Left ventricle myocardium inferior (tissue), 1 donor: ENCODE measurements around the gene ANTXR1. TPM values are rescaled to one million over a fixed set of nuclear protein-coding genes. Genes with fewer than 3 reads are reported as not detected.

Source experiments
- DNase-seq: peaks from one replicate; pipeline ENCODE4 v3.0.0-alpha.2; 2020
- H3K27ac ChIP-seq: fragments of 200-600 bp; replicated peaks from 2 replicates; pipeline ENCODE4 v1.8.0; 2021
- H3K27me3 ChIP-seq: fragments of 200-600 bp; 2 replicates; pipeline ENCODE4 v1.8.0; 2021; ENCODE audit warnings: low read depth
- H3K36me3 ChIP-seq: fragments of 200-600 bp; 2 replicates; pipeline ENCODE4 v1.8.0; 2021
- H3K4me1 ChIP-seq: fragments of 200-600 bp; 2 replicates; pipeline ENCODE4 v1.8.0; 2021
- H3K4me3 ChIP-seq: fragments of 200-600 bp; 2 replicates; pipeline ENCODE4 v1.8.0; 2021; ENCODE audit warnings: mild to moderate bottlenecking, moderate library complexity
- H3K9me3 ChIP-seq: fragments of 200-600 bp; replicated peaks from 2 replicates; pipeline ENCODE4 v1.8.0; 2021
- intact Hi-C: fragments of 100-400 bp; cut with micrococcal nuclease; formaldehyde crosslinking; loops from one replicate; pipeline ENCODE4 v1.11.0; 2022
- total RNA-seq: library from RNA; stranded (reverse); fragmentation: NEBNext Ultra II Directional; extraction: Animal tissue kit (Norgen Biotek cat#: 25700); gene quantifications from one replicate; pipeline ENCODE4 v1.2.1, GENCODE V29; 2021
- TF ChIP-seq, protein P1 (sequence below): fragments of 200-600 bp; IDR thresholded peaks from 2 replicates; pipeline ENCODE4 v1.8.0; 2021; ENCODE audit warnings: antibody characterized with exemption, mild to moderate bottlenecking, borderline replicate concordance
- donor health status: DM: no; HTN: yes; CAD: no; lungs with severe emphysema.

Gene ANTXR1
- total RNA-seq, 1 donor from 2014 or later, result 23.3 TPM

DNA sequence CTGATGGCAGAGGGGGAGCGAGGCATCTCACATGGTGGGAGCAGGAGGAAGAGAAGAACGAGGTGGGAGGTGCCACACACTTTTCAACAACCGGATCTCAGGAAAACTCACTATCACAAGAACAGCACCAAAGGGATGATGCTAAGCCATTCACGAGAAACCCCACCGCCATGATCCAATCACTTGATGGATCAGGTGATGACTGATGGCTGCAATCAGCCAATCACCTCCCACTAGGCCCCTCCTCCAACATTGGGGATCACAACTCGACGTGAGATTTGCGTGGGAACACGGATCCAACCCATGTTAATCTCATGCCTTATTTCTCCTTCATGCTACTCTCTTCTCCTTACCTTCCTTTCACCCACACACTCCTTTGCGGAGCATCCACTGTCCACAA is 143.6 kb downstream of the ANTXR1 start:
- Histone ChIP-seq H3K9me3 (no peaks in the 10 kb centered on the region), H3K27me3 (no peaks in the 10 kb centered on the region), H3K4me1 (peaks cover 55% of the 10 kb centered on the region), H3K27ac (no peak overlapping the region), H3K36me3 (no peaks in the 10 kb centered on the region), H3K4me3 (no peak overlapping the region)
- intact Hi-C loops, result no loop called here
- TF ChIP-seq, protein P1, sequence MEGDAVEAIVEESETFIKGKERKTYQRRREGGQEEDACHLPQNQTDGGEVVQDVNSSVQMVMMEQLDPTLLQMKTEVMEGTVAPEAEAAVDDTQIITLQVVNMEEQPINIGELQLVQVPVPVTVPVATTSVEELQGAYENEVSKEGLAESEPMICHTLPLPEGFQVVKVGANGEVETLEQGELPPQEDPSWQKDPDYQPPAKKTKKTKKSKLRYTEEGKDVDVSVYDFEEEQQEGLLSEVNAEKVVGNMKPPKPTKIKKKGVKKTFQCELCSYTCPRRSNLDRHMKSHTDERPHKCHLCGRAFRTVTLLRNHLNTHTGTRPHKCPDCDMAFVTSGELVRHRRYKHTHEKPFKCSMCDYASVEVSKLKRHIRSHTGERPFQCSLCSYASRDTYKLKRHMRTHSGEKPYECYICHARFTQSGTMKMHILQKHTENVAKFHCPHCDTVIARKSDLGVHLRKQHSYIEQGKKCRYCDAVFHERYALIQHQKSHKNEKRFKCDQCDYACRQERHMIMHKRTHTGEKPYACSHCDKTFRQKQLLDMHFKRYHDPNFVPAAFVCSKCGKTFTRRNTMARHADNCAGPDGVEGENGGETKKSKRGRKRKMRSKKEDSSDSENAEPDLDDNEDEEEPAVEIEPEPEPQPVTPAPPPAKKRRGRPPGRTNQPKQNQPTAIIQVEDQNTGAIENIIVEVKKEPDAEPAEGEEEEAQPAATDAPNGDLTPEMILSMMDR, result no peak
- DNase-seq, result no peak

DNA sequence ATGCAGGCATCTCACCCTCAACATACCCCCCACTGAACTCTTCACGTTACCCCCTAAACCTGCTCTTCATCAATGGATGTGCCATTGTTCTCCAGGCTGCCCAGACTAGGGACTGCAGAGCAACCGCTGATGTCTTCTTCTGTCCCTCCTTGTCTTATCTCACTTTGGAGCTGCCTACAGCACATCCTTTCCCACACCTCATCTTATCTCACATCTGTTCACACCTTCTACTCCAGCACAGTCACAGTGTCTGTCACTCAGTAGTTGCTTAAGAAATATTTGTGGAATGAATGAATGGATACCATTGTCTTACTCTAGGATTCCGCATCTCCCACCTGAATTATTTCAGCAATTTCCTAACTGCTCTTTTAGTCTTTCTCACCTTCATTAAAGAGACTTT is 144.5 kb downstream of the ANTXR1 start:
- H3K27ac ChIP-seq, result no peak overlapping the region
- DNase-seq, result no peak
- TF ChIP-seq, protein P1, result no peak
- no peaks in the 10 kb centered on the region for H3K9me3 ChIP-seq
- intact Hi-C loops, result no loop called here
- H3K4me3 ChIP-seq, result no peak overlapping the region
- H3K36me3 ChIP-seq, result no peaks in the 10 kb centered on the region
- H3K4me1 ChIP-seq, result peaks cover 55% of the 10 kb centered on the region
- H3K27me3 ChIP-seq, result no peaks in the 10 kb centered on the region

DNA sequence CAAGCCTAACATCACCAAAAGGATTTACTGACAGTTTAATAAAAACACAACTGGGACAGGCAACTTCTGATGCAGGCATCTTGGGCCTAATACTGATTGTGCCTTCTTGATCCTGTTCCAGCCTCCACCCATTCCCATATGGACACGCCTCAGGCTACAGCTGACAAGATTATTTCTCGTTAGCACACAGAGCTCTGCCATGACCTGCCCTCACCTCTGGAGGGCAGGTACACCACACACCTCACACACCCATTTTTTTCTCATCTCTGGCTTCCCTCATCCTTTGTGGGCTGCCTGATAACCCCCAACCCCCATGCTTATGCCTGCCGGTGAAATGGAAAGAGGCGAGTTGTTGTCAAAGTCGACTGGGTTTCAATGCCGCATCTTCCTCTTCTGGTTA is 147.0 kb downstream of the ANTXR1 start:
- no peaks in the 10 kb centered on the region for H3K36me3 ChIP-seq
- no peaks in the 10 kb centered on the region for H3K27me3 ChIP-seq
- TF ChIP-seq, protein P1, result peak; percentile 27
- H3K4me3 ChIP-seq, result no peak overlapping the region
- peaks cover 55% of the 10 kb centered on the region for H3K4me1 ChIP-seq
- no peak overlapping the region for H3K27ac ChIP-seq
- no peak for DNase-seq
- intact Hi-C loops, result no loop called here
- H3K9me3 ChIP-seq, result no peaks in the 10 kb centered on the region

DNA sequence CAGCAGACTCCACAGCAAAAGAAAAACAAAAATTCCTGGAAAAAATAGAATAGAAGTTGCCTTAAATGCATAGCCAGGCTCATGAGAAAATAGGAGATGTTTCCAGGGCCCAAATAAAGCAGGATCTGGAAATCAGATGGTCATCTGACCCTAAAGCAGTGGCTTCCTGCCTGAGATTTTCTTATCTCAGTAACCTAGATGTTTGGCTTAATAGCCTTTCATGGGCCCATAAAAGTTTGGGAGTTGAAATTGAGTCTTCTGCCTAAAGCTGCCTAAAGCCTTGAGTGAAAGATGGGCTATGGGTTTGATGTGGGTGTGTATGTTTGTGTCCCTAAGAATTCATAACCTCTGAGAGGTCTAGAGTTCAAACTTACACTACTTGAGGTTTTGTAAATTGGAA is 149.1 kb downstream of the ANTXR1 start:
- H3K27ac ChIP-seq, result no peak overlapping the region
- intact Hi-C loops, result no loop called here
- TF ChIP-seq, protein P1, result no peak
- peaks cover 63% of the 10 kb centered on the region for H3K4me1 ChIP-seq
- H3K36me3 ChIP-seq, result no peaks in the 10 kb centered on the region
- H3K9me3 ChIP-seq, result no peaks in the 10 kb centered on the region
- no peak for DNase-seq
- H3K4me3 ChIP-seq, result no peak overlapping the region
- H3K27me3 ChIP-seq, result no peaks in the 10 kb centered on the region

DNA sequence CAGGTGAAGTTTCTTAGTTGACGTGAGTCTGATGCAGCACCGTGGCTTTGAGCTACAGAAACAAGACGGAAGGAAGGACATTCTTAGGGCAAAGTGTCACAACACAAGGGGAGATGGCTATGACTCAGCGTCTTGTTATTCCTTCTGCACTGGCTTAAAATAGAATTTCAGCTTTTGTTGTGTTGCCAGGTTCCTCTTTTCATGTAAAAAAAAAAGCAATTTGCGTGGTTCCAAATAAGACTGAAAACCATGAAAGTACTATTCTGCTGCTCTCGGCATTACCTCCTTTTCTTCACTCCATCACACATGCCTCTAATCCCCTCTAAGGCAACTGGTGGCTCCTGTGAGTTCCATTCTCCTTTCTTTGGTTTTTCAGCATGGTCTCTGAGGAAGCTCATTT is 150.1 kb downstream of the ANTXR1 start:
- TF ChIP-seq, protein P1, result no peak
- Histone ChIP-seq H3K4me1 (peaks cover 72% of the 10 kb centered on the region), H3K27ac (no peak overlapping the region), H3K27me3 (no peaks in the 10 kb centered on the region), H3K4me3 (no peak overlapping the region), H3K9me3 (no peaks in the 10 kb centered on the region), H3K36me3 (no peaks in the 10 kb centered on the region)
- intact Hi-C loops, result no loop called here
- no peak for DNase-seq

DNA sequence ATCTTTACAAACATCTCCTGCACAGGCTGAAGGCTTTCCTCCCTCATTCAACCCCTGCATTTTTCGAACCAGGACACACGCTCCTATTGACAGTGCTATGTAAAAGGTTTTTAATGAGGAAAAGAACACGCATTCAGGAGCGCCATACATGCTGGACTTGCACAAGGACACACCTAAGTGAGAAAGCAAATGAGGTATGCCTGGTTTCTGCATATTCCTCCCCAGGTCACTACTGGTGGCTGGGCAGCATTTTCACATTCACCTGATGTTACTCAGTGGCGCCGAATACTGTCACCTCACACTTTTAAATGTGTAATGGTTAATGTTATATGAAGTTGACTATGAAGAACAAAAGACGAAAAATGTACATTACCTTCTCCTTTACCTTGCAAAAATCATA is 150.6 kb downstream of the ANTXR1 start:
- Histone ChIP-seq H3K27ac (no peak overlapping the region), H3K4me1 (peaks cover 76% of the 10 kb centered on the region), H3K36me3 (no peaks in the 10 kb centered on the region), H3K27me3 (no peaks in the 10 kb centered on the region), H3K4me3 (no peak overlapping the region), H3K9me3 (no peaks in the 10 kb centered on the region)
- TF ChIP-seq, protein P1, result no peak
- no peak for DNase-seq
- intact Hi-C loops, result no loop called here
